ENCODE results near the gene SLC5A2.

Gene SLC5A2

GRCh38 chr16:31529937-31530312 is 47.0 kb downstream of the SLC5A2 start:
- no peak for TF ChIP-seq CTCF (IDR thresholded peaks at IDR 0.05; ENCODE audit: low read depth, low read length)
- no peak for TF ChIP-seq EZH2phosphoT487 (IDR thresholded peaks at IDR 0.05; ENCODE audit: low read depth)
- Histone ChIP-seq H3K27me3 (ENCODE audit: low read depth, low read length) (no peaks in the 10 kb centered on the region), H4K20me1 (ENCODE audit: insufficient read depth, low read length) (no peaks in the 10 kb centered on the region), H3K4me2 (ENCODE audit: low read length) (no peak overlapping the region), H3K27ac (ENCODE audit: low read length) (no peak overlapping the region), H3K79me2 (ENCODE audit: low read length) (no peaks in the 10 kb centered on the region), H3K4me3 (ENCODE audit: low read length) (no peak overlapping the region), H3K9ac (ENCODE audit: low read length) (no peak overlapping the region), H3K4me1 (ENCODE audit: low read length) (no peaks in the 10 kb centered on the region), H3K9me3 (ENCODE audit: insufficient read depth, low read length) (no peaks in the 10 kb centered on the region), H2AFZ (ENCODE audit: low read depth, low read length) (no peak overlapping the region), H3K36me3 (replicated peaks; ENCODE audit: low read depth, low read length) (no peaks in the 10 kb centered on the region)

- no peak overlapping the region for H3K9ac ChIP-seq (ENCODE audit: low read length)
- no peak for TF ChIP-seq EZH2phosphoT487 (IDR thresholded peaks at IDR 0.05; ENCODE audit: low read depth)
- TF ChIP-seq CTCF (IDR thresholded peaks at IDR 0.05; ENCODE audit: low read depth, low read length): no peak
- no peak overlapping the region for H3K4me2 ChIP-seq (ENCODE audit: low read length)
- H3K27me3 ChIP-seq (ENCODE audit: low read depth, low read length): no peaks in the 10 kb centered on the region
- no peak overlapping the region for H3K27ac ChIP-seq (ENCODE audit: low read length)
- H2AFZ ChIP-seq (ENCODE audit: low read depth, low read length): no peak overlapping the region
- no peaks in the 10 kb centered on the region for H4K20me1 ChIP-seq (ENCODE audit: insufficient read depth, low read length)
- H3K79me2 ChIP-seq (ENCODE audit: low read length): no peaks in the 10 kb centered on the region
- H3K4me3 ChIP-seq (ENCODE audit: low read length): no peak overlapping the region
- no peaks in the 10 kb centered on the region for H3K9me3 ChIP-seq (ENCODE audit: insufficient read depth, low read length)
- H3K36me3 ChIP-seq (replicated peaks; ENCODE audit: low read depth, low read length): no peaks in the 10 kb centered on the region
- no peaks in the 10 kb centered on the region for H3K4me1 ChIP-seq (ENCODE audit: low read length)
Observed at GRCh38 chr16:31530405-31530804, 47.5 kb downstream of the SLC5A2 start.

GRCh38 chr16:31531096-31531495 is 48.2 kb downstream of the SLC5A2 start:
- Histone ChIP-seq H3K36me3 (replicated peaks; ENCODE audit: low read depth, low read length) (no peaks in the 10 kb centered on the region), H3K79me2 (ENCODE audit: low read length) (no peaks in the 10 kb centered on the region), H2AFZ (ENCODE audit: low read depth, low read length) (no peak overlapping the region), H3K9ac (ENCODE audit: low read length) (no peak overlapping the region), H3K4me2 (ENCODE audit: low read length) (no peak overlapping the region), H3K4me1 (ENCODE audit: low read length) (no peaks in the 10 kb centered on the region), H3K27ac (ENCODE audit: low read length) (no peak overlapping the region), H3K27me3 (ENCODE audit: low read depth, low read length) (no peaks in the 10 kb centered on the region), H3K9me3 (ENCODE audit: insufficient read depth, low read length) (no peaks in the 10 kb centered on the region), H3K4me3 (ENCODE audit: low read length) (no peak overlapping the region), H4K20me1 (ENCODE audit: insufficient read depth, low read length) (no peaks in the 10 kb centered on the region)
- TF ChIP-seq CTCF (IDR thresholded peaks at IDR 0.05; ENCODE audit: low read depth, low read length) (no peak), EZH2phosphoT487 (IDR thresholded peaks at IDR 0.05; ENCODE audit: low read depth) (no peak)

- Histone ChIP-seq H3K4me3 (ENCODE audit: low read length) (no peak overlapping the region), H3K4me1 (ENCODE audit: low read length) (no peaks in the 10 kb centered on the region), H3K27ac (ENCODE audit: low read length) (no peak overlapping the region), H3K9ac (ENCODE audit: low read length) (no peak overlapping the region), H2AFZ (ENCODE audit: low read depth, low read length) (no peak overlapping the region), H3K4me2 (ENCODE audit: low read length) (no peak overlapping the region), H3K36me3 (replicated peaks; ENCODE audit: low read depth, low read length) (no peaks in the 10 kb centered on the region), H3K27me3 (ENCODE audit: low read depth, low read length) (no peaks in the 10 kb centered on the region), H4K20me1 (ENCODE audit: insufficient read depth, low read length) (no peaks in the 10 kb centered on the region), H3K9me3 (ENCODE audit: insufficient read depth, low read length) (no peaks in the 10 kb centered on the region), H3K79me2 (ENCODE audit: low read length) (no peaks in the 10 kb centered on the region)
- TF ChIP-seq CTCF (IDR thresholded peaks at IDR 0.05; ENCODE audit: low read depth, low read length) (no peak), EZH2phosphoT487 (IDR thresholded peaks at IDR 0.05; ENCODE audit: low read depth) (no peak)
Observed at GRCh38 chr16:31532120-31532519, 49.2 kb downstream of the SLC5A2 start.
